Fibroblast of skin of right quadriceps (primary cell): Measurements from ENCODE around the gene MOAP1.
"Not testable (repeated sequence)": the region's sequence is repeated elsewhere in the genome, so short reads cannot be mapped to it uniquely, and the experiment has no call there.

ENCODE experiments used
- DNase-seq: peaks from one replicate; pipeline ENCODE4 v3.0.0-alpha.2; 2013

MOAP1 gene

GRCh38 chr14:93183596-93184317 is 940 bp downstream of the MOAP1 start:
- no peak for DNase-seq

- no peak for DNase-seq
Measured at GRCh38 chr14:93175492-93175891, 9.2 kb downstream of the MOAP1 start.

- not testable (repeated sequence) for DNase-seq
Measured at GRCh38 chr14:93174731-93175130, 10.0 kb downstream of the MOAP1 start.

- no peak for DNase-seq
Measured at GRCh38 chr14:93173943-93174395, 10.7 kb downstream of the MOAP1 start.

- no peak for DNase-seq
Measured at GRCh38 chr14:93171376-93171775, 13.3 kb downstream of the MOAP1 start.

GRCh38 chr14:93170141-93170540 is 14.6 kb downstream of the MOAP1 start:
- not testable (repeated sequence) for DNase-seq

GRCh38 chr14:93169619-93170018 is 15.1 kb downstream of the MOAP1 start:
- not testable (repeated sequence) for DNase-seq

- not testable (repeated sequence) for DNase-seq
Measured at GRCh38 chr14:93168610-93169009, 16.1 kb downstream of the MOAP1 start.

- DNase-seq: not testable (repeated sequence)
Measured at GRCh38 chr14:93165271-93166265, 19.1 kb downstream of the MOAP1 start.

- no peak for DNase-seq
Measured at GRCh38 chr14:93163564-93163963, 21.1 kb downstream of the MOAP1 start.

- no peak for DNase-seq
Measured at GRCh38 chr14:93161411-93161940, 23.2 kb downstream of the MOAP1 start.

- DNase-seq: no peak
Measured at GRCh38 chr14:93160353-93160801, 24.3 kb downstream of the MOAP1 start.

GRCh38 chr14:93159625-93160352 is 24.9 kb downstream of the MOAP1 start:
- DNase-seq: not testable (repeated sequence)

- DNase-seq: not testable (repeated sequence)
Measured at GRCh38 chr14:93158349-93158748, 26.3 kb downstream of the MOAP1 start.

GRCh38 chr14:93156693-93157369 is 27.9 kb downstream of the MOAP1 start:
- no peak for DNase-seq

- DNase-seq: no peak
Measured at GRCh38 chr14:93155667-93156066, 29.0 kb downstream of the MOAP1 start.

- DNase-seq: no peak
Measured at GRCh38 chr14:93153121-93153520, 31.6 kb downstream of the MOAP1 start.

GRCh38 chr14:93150227-93151208 is 34.2 kb downstream of the MOAP1 start:
- no peak for DNase-seq

GRCh38 chr14:93148979-93149378 is 35.7 kb downstream of the MOAP1 start:
- no peak for DNase-seq

- no peak for DNase-seq
Measured at GRCh38 chr14:93146119-93146518, 38.6 kb downstream of the MOAP1 start.
